WTC11 (cell line): ENCODE results near the gene BBS9. TPM values are rescaled to one million over a fixed set of nuclear protein-coding genes. Genes with fewer than 3 reads are reported as not detected.

Experiments
- ATAC-seq: fragments of 200-7000 bp; cut with Tn5 transposase; 2 replicates; pipeline ENCODE4 v1.10.0; 2021; ENCODE audit warnings: mild to moderate bottlenecking, moderate library complexity
- CTCF ChIA-PET: fragments of 300-600 bp; sonication (Branson Sonifier 250); formaldehyde crosslinking; loops from one replicate; lab custom pipeline; 2021; ENCODE audit warnings: antibody characterized with exemption; lab: Charles Lee
- POLR2A ChIA-PET: fragments of 350-600 bp; sonication (Branson Sonifier 250); formaldehyde crosslinking; loops from one replicate; lab custom pipeline; 2021; ENCODE audit warnings: antibody characterized with exemption; lab: Charles Lee
- DNase-seq: peaks from one replicate; pipeline ENCODE4 v3.0.0; 2021; ENCODE audit warnings: low spot score
- H3K27ac Mint-ChIP-seq: 2 replicates; pipeline ENCODE4 v1.8.0; 2021; ENCODE audit warnings: mixed read lengths
- H3K27me3 Mint-ChIP-seq: 2 replicates; pipeline ENCODE4 v1.8.0; 2021; ENCODE audit warnings: low read depth, mild to moderate bottlenecking, moderate library complexity, mixed read lengths
- H3K36me3 Mint-ChIP-seq: 2 replicates; pipeline ENCODE4 v1.8.0; 2021; ENCODE audit warnings: mixed read lengths
- H3K4me1 Mint-ChIP-seq: 2 replicates; pipeline ENCODE4 v1.8.0; 2022; ENCODE audit warnings: mixed read lengths
- H3K4me3 Mint-ChIP-seq: 2 replicates; pipeline ENCODE4 v1.8.0; 2021; ENCODE audit warnings: mild to moderate bottlenecking, moderate library complexity, mixed read lengths
- H3K9me3 Mint-ChIP-seq: 2 replicates; pipeline ENCODE4 v1.8.0; 2021; ENCODE audit warnings: mixed read lengths
- AFF4 ChIP-seq: sonication (generic); formaldehyde crosslinking; IDR thresholded peaks from 2 replicates; pipeline ENCODE4 v1.8.1; 2023; ENCODE audit warnings: mild to moderate bottlenecking, missing genetic modification reagents, borderline replicate concordance
- ATF3 ChIP-seq: sonication (generic); formaldehyde crosslinking; conservative IDR thresholded peaks from 2 replicates; pipeline ENCODE4 v1.8.1; 2022; ENCODE audit warnings: mild to moderate bottlenecking, missing genetic modification reagents
- CBFB ChIP-seq: sonication (generic); formaldehyde crosslinking; IDR thresholded peaks from 2 replicates; pipeline ENCODE4 v1.8.1; 2022; ENCODE audit warnings: mild to moderate bottlenecking, low read depth, missing genetic modification reagents
- E2F1 ChIP-seq: sonication (generic); formaldehyde crosslinking; IDR thresholded peaks from 2 replicates; pipeline ENCODE4 v1.8.0; 2022; ENCODE audit warnings: mild to moderate bottlenecking, missing genetic modification reagents
- ESRRA ChIP-seq: sonication (generic); formaldehyde crosslinking; IDR thresholded peaks from 2 replicates; pipeline ENCODE4 v1.8.1; 2022; ENCODE audit warnings: mild to moderate bottlenecking, missing genetic modification reagents, borderline replicate concordance
- FOXK1 ChIP-seq: sonication (generic); formaldehyde crosslinking; IDR thresholded peaks from 2 replicates; pipeline ENCODE4 v1.8.0; 2022; ENCODE audit warnings: mild to moderate bottlenecking, moderate library complexity, missing genetic modification reagents
- HMGXB4 ChIP-seq: sonication (generic); formaldehyde crosslinking; IDR thresholded peaks from 2 replicates; pipeline ENCODE4 v1.8.1; 2023; ENCODE audit warnings: mild to moderate bottlenecking, moderate library complexity, missing genetic modification reagents
- KAT7 ChIP-seq: sonication (generic); formaldehyde crosslinking; IDR thresholded peaks from 2 replicates; pipeline ENCODE4 v1.8.1; 2023; ENCODE audit warnings: missing genetic modification reagents, mild to moderate bottlenecking, borderline replicate concordance
- NR1H2 ChIP-seq: sonication (generic); formaldehyde crosslinking; IDR thresholded peaks from 2 replicates; pipeline ENCODE4 v1.9.0; 2021; ENCODE audit warnings: mild to moderate bottlenecking, moderate library complexity, missing genetic modification reagents
- OVOL2 ChIP-seq: fragments of 250-450 bp; sonication (Bioruptor Pico); IDR thresholded peaks from 2 replicates; pipeline ENCODE4 v1.9.0; 2021; ENCODE audit warnings: mild to moderate bottlenecking, borderline replicate concordance
- RELA ChIP-seq: sonication (generic); formaldehyde crosslinking; IDR thresholded peaks from 2 replicates; pipeline ENCODE4 v1.8.1; 2022; ENCODE audit warnings: missing genetic modification reagents, mild to moderate bottlenecking, borderline replicate concordance
- STAT6 ChIP-seq: sonication (generic); formaldehyde crosslinking; conservative IDR thresholded peaks from 2 replicates; pipeline ENCODE4 v1.8.1; 2023; ENCODE audit warnings: mild to moderate bottlenecking, low read depth, missing genetic modification reagents, moderate library complexity
- TCF7 ChIP-seq: sonication (generic); formaldehyde crosslinking; IDR thresholded peaks from 2 replicates; pipeline ENCODE4 v1.8.0; 2022; ENCODE audit warnings: mild to moderate bottlenecking, low read depth, missing genetic modification reagents, moderate library complexity
- ZBTB21 ChIP-seq: sonication (generic); formaldehyde crosslinking; IDR thresholded peaks from 2 replicates; pipeline ENCODE4 v1.8.1; 2023; ENCODE audit warnings: mild to moderate bottlenecking, missing genetic modification reagents, borderline replicate concordance
- ZNF281 ChIP-seq: sonication (generic); formaldehyde crosslinking; IDR thresholded peaks from 2 replicates; pipeline ENCODE4 v1.8.0; 2023; ENCODE audit warnings: mild to moderate bottlenecking, missing genetic modification reagents
- ZNF416 ChIP-seq: fragments of 250-450 bp; sonication (Bioruptor Pico); IDR thresholded peaks from 2 replicates; pipeline ENCODE4 v1.9.0; 2021; ENCODE audit warnings: mild to moderate bottlenecking, inconsistent platforms
- total RNA-seq: library from RNA; stranded (reverse); gene quantifications from 3 replicates; pipeline ENCODE4 v1.2.3, GENCODE V29; 2021

Gene BBS9
- total RNA-seq, 1 experiment from 2014 or later: 56.6 TPM

DNA sequence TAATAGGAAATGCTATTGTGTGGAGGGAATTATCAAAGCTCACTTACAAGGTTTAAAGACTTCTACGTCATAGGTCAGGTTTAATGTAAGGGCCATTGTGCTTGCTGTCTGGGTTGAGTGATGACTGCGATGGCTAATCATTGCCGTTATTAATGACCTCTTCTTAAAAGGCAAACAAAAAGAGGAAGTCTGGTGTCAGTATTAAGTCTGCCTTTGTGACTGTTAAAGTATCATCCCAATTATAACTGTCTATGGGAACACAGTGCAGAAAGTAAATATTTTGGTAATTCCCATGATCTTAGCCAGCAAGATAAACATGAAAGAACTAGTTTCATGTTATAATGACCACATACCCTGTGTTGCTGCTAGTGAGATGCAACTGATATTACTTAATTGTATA is 382.4 kb downstream of the BBS9 start:
- H3K27ac Mint-ChIP-seq: no peak overlapping the region
- no peak for DNase-seq
- no peaks in the 10 kb centered on the region for H3K9me3 Mint-ChIP-seq
- H3K27me3 Mint-ChIP-seq: no peaks in the 10 kb centered on the region
- H3K4me1 Mint-ChIP-seq: no peaks in the 10 kb centered on the region
- ChIA-PET POLR2A (no interaction called here), CTCF (no interaction called here)
- H3K36me3 Mint-ChIP-seq: 0 out of 2 replicates have a peak, but pooled peaks cover 2% of the 10 kb centered on the region
- no peak overlapping the region for H3K4me3 Mint-ChIP-seq
- TF ChIP-seq HMGXB4: no peak
- no peak for TF ChIP-seq RELA (CRISPR knock-in tag)
- TF ChIP-seq E2F1 (CRISPR knock-in tag): no peak
- no peak for TF ChIP-seq STAT6
- no peak for TF ChIP-seq TCF7 (CRISPR knock-in tag)
- TF ChIP-seq ATF3 (CRISPR knock-in tag): no peak
- TF ChIP-seq NR1H2 (CRISPR knock-in tag): no peak
- TF ChIP-seq ZBTB21 (CRISPR knock-in tag): no peak
- ATAC-seq: no peak

DNA sequence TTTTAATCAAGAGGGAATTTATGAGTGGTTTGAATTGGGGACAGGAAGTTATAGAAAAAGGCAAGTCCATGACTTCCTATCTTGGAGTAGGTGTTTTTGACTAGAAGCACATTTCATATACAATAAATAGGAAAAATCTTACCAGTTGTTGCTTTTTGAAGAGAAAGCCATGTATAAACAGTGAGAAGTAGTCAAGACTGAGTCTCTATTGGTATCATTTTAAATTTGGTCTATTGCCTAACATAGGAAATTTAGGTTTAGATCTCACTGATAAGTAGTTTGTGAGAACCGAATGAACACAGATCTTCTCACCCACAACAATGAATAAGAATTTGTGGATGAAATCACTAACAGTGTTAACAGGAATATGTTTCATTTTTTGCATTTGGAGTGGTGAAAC is 387.2 kb downstream of the BBS9 start:
- no peak for TF ChIP-seq FOXK1 (CRISPR knock-in tag)
- no peak for TF ChIP-seq ESRRA (CRISPR knock-in tag)
- no peak for TF ChIP-seq KAT7 (CRISPR knock-in tag)
- TF ChIP-seq CBFB: no peak
- TF ChIP-seq ATF3 (CRISPR knock-in tag): no peak
- no peak for TF ChIP-seq OVOL2 (CRISPR knock-in tag)
- no peak for TF ChIP-seq ZNF416 (CRISPR knock-in tag)
- no peak for TF ChIP-seq AFF4
- no peak for TF ChIP-seq E2F1 (CRISPR knock-in tag)
- TF ChIP-seq ZNF281: no peak
- Mint-ChIP-seq H3K36me3 (peaks cover 6% of the 10 kb centered on the region; the same call in 1 of the 2 replicates), H3K4me1 (no peaks in the 10 kb centered on the region), H3K27me3 (no peaks in the 10 kb centered on the region), H3K4me3 (no peak overlapping the region), H3K9me3 (peaks cover 5% of the 10 kb centered on the region), H3K27ac (no peak overlapping the region)
- no peak for ATAC-seq
- ChIA-PET POLR2A (no interaction called here), CTCF (no interaction called here)
- no peak for DNase-seq
